HCT116 (cell line): ENCODE results near the gene ZFHX3. TPM values are rescaled to one million over a fixed set of nuclear protein-coding genes. Genes with fewer than 3 reads are reported as not detected.

Experiments used
- ATAC-seq: fragments of 200-7000 bp; cut with Tn5 transposase; 2 replicates; pipeline ENCODE4 v1.9.1; 2020; ENCODE audit warnings: mild to moderate bottlenecking, moderate library complexity
- BruUV-seq: library from RNA; stranded (reverse); fragments of 400-500 nt; replicated peaks from 2 replicates; lab custom pipeline; 2021; lab: Mats Ljungman, UMichigan
- CTCF ChIA-PET: fragments of 300-600 bp; sonication (Branson Sonifier 250); formaldehyde crosslinking; loops from one replicate; lab custom pipeline; 2021; ENCODE audit warnings: antibody characterized with exemption; lab: Charles Lee
- POLR2A ChIA-PET: fragments of 300-600, 350-600 bp; sonication (Branson Sonifier 250); formaldehyde crosslinking; loops from one replicate; lab custom pipeline; 2021; ENCODE audit warnings: antibody characterized with exemption; lab: Charles Lee
- RAD21 ChIA-PET, 2 experiments: fragments of 300-600 bp; sonication (Branson Sonifier 250); formaldehyde crosslinking; loops; one replicate each; lab custom pipeline; 2023; ENCODE audit warnings: low total read pairs in 2 of 2; ENCODE audit not compliant: uncharacterized antibody in 2 of 2, unreplicated experiment in 2 of 2, low non-redundant PET in 1 of 2; lab: Charles Lee
- DNase-seq: peaks from one replicate; pipeline ENCODE4 v3.0.0-alpha.2; 2010; ENCODE audit warnings: low read depth, low spot score
- H2AFZ ChIP-seq: fragments of 200-600 bp; shearing (Covaris generic), sonication (generic); 2 replicates; pipeline ENCODE4 v1.6.1; 2017; ENCODE audit warnings: low read depth, mixed run types, mixed read lengths, antibody characterized with exemption, low read length; ENCODE audit not compliant: poor library complexity, severe bottlenecking
- H3K27ac ChIP-seq: 2 replicates; pipeline ENCODE4 v1.5.1; 2012; ENCODE audit warnings: low read depth, low read length
- H3K27me3 ChIP-seq: fragments of 200-600 bp; sonication (generic); 2 replicates; pipeline ENCODE4 v1.6.1; 2016; ENCODE audit warnings: mixed run types, low read length, mixed read lengths; ENCODE audit not compliant: insufficient read depth
- H3K36me3 ChIP-seq, 2 experiments: fragments of 200-500 bp in 1 of 2; fragments of 200-600 bp in 1 of 2; sonication (Bioruptor generic) in 1 of 2; sonication (generic) in 1 of 2; 2 replicates each; pipeline versions ENCODE4 v1.5.1 to v1.6.1; 2014 to 2016; ENCODE audit warnings: low read length in 2 of 2, inconsistent platforms in 1 of 2, mixed read lengths in 1 of 2, mixed run types in 1 of 2; ENCODE audit not compliant: insufficient read depth in 2 of 2, control insufficient read depth in 1 of 2
- H3K4me1 ChIP-seq, 2 experiments: fragments of 200-600 bp in 1 of 2; sonication (generic) in 1 of 2; 2 replicates each; pipeline versions ENCODE4 v1.5.1 to v1.6.1; 2012 to 2017; ENCODE audit warnings: low read length in 2 of 2, inconsistent platforms in 1 of 2, mild to moderate bottlenecking in 1 of 2, mixed read lengths in 1 of 2, mixed run types in 1 of 2, moderate library complexity in 1 of 2; ENCODE audit not compliant: insufficient read depth in 2 of 2, control insufficient read depth in 1 of 2
- H3K4me2 ChIP-seq: fragments of 200-600 bp; sonication (generic); 2 replicates; pipeline ENCODE4 v1.6.1; 2017; ENCODE audit warnings: mixed run types, low read length, mixed read lengths
- H3K4me3 ChIP-seq, 2 experiments: fragments of 200-600 bp in 1 of 2; sonication (generic) in 1 of 2; replicated peaks in 1 of 2; 2 replicates each; pipeline ENCODE4 v1.5.1; 2011 to 2016; ENCODE audit warnings: low read length in 2 of 2, control low read depth in 1 of 2, low read depth in 1 of 2, mild to moderate bottlenecking in 1 of 2, mixed read lengths in 1 of 2, mixed run types in 1 of 2
- H3K79me2 ChIP-seq: fragments of 200-600 bp; sonication (generic); 2 replicates; pipeline ENCODE4 v1.6.1; 2017; ENCODE audit warnings: mild to moderate bottlenecking, mixed run types, low read length, moderate library complexity, mixed read lengths; ENCODE audit not compliant: insufficient read depth
- H3K9ac ChIP-seq: fragments of 200-600 bp; sonication (generic); 2 replicates; pipeline ENCODE4 v1.6.1; 2016; ENCODE audit warnings: low read length, mixed read lengths
- H3K9me2 ChIP-seq: fragments of 200-600 bp; sonication (generic), shearing (Covaris generic); 2 replicates; pipeline ENCODE4 v1.6.1; 2017; ENCODE audit warnings: mixed run types, mild to moderate bottlenecking, moderate library complexity; ENCODE audit not compliant: insufficient read depth
- H3K9me3 ChIP-seq, 2 experiments: fragments of 200-500 bp in 1 of 2; fragments of 200-600 bp in 1 of 2; sonication (Bioruptor generic) in 1 of 2; sonication (generic) in 1 of 2; 2 replicates each; pipeline ENCODE4 v1.6.1; 2014 to 2017; ENCODE audit warnings: low read length in 2 of 2, mixed read lengths in 2 of 2, inconsistent platforms in 1 of 2, low read depth in 1 of 2, mild to moderate bottlenecking in 1 of 2, mixed run types in 1 of 2, moderate library complexity in 1 of 2; ENCODE audit not compliant: control insufficient read depth in 1 of 2, insufficient read depth in 1 of 2
- H4K20me1 ChIP-seq: fragments of 200-600 bp; sonication (generic), shearing (Covaris generic); 2 replicates; pipeline ENCODE4 v1.6.1; 2017; ENCODE audit warnings: mixed run types, mild to moderate bottlenecking, moderate library complexity; ENCODE audit not compliant: insufficient read depth
- ATF3 ChIP-seq: IDR thresholded peaks from 2 replicates; pipeline ENCODE4 v1.6.1; 2012
- ELF1 ChIP-seq: IDR thresholded peaks from 2 replicates; pipeline ENCODE4 v1.6.1; 2012; ENCODE audit warnings: low read depth, borderline replicate concordance
- EZH2 ChIP-seq: fragments of 200-600 bp; sonication (generic); IDR thresholded peaks from 2 replicates; pipeline ENCODE4 v1.6.1; 2017; ENCODE audit warnings: antibody characterized with exemption, mixed run types
- EZH2phosphoT487 ChIP-seq: fragments of 200-600 bp; IDR thresholded peaks from 2 replicates; pipeline ENCODE4 v1.6.1; 2018; ENCODE audit warnings: antibody characterized with exemption, borderline replicate concordance
- FOSL1 ChIP-seq: IDR thresholded peaks from 2 replicates; pipeline ENCODE4 v1.6.1; 2012; ENCODE audit warnings: low read depth
- JUND ChIP-seq: IDR thresholded peaks from 2 replicates; pipeline ENCODE4 v1.6.1; 2012
- POLR2A ChIP-seq: IDR thresholded peaks from 2 replicates; pipeline ENCODE4 v1.7.0; 2011; ENCODE audit warnings: borderline replicate concordance; ENCODE audit not compliant: insufficient read depth, insufficient read length; ENCODE audit errors: extremely low read depth
- POLR2AphosphoS5 ChIP-seq: IDR thresholded peaks from 2 replicates; pipeline ENCODE4 v1.6.1; 2011; ENCODE audit warnings: mild to moderate bottlenecking, low read depth, low read length, moderate library complexity
- RAD21 ChIP-seq: IDR thresholded peaks from 2 replicates; pipeline ENCODE4 v1.6.1; 2012; ENCODE audit warnings: low read depth, mild to moderate bottlenecking
- SIN3A ChIP-seq: IDR thresholded peaks from 2 replicates; pipeline ENCODE4 v1.6.1; 2012; ENCODE audit warnings: low read depth
- SP1 ChIP-seq: IDR thresholded peaks from 2 replicates; pipeline ENCODE4 v1.6.1; 2012; ENCODE audit warnings: low read depth
- SRF ChIP-seq: IDR thresholded peaks from 2 replicates; pipeline ENCODE4 v1.6.1; 2012; ENCODE audit warnings: low read depth
- TCF7L2 ChIP-seq: IDR thresholded peaks from 2 replicates; pipeline ENCODE4 v1.7.0; 2011; ENCODE audit warnings: borderline replicate concordance, inconsistent platforms; ENCODE audit not compliant: insufficient read depth, insufficient read length; ENCODE audit errors: extremely low read depth
- YY1 ChIP-seq: IDR thresholded peaks from 2 replicates; pipeline ENCODE4 v1.6.1; 2011; ENCODE audit warnings: low read length, low read depth, moderate library complexity, mild to moderate bottlenecking; ENCODE audit not compliant: insufficient replicate concordance; ENCODE audit errors: extremely low read depth
- ZFX ChIP-seq: fragments of 450-650 bp; IDR thresholded peaks from 2 replicates; pipeline ENCODE4 v1.6.1; 2017
- ZNF274 ChIP-seq: fragments of 200-500 bp; sonication (Bioruptor generic); IDR thresholded peaks from 2 replicates; pipeline ENCODE4 v1.6.1; 2014; ENCODE audit warnings: mild to moderate bottlenecking, low read depth, low read length, inconsistent platforms
- intact Hi-C: fragments of 100-400 bp; cut with micrococcal nuclease; formaldehyde crosslinking; loops from 2 replicates; pipeline ENCODE4 v1.10.0; 2022
- total RNA-seq: library from RNA; stranded (reverse); gene quantifications from one replicate; pipeline ENCODE4 v1.2.1, GENCODE V29; 2021; ENCODE audit not compliant: unreplicated experiment
- TF ChIP-seq, protein P1 (sequence below): IDR thresholded peaks from 2 replicates; pipeline ENCODE4 v1.6.1; 2012
- TF ChIP-seq, protein P2 (sequence below), 3 experiments: fragments of 200-600 bp in 1 of 3; sonication (generic) in 1 of 3; IDR thresholded peaks in 2 of 3; conservative IDR thresholded peaks in 1 of 3; 2 replicates each; pipeline ENCODE4 v1.5.1; 2012 to 2017; ENCODE audit warnings: low read depth in 2 of 3, low read length in 2 of 3, antibody characterized with exemption in 1 of 3, borderline replicate concordance in 1 of 3, control low read depth in 1 of 3, mild to moderate bottlenecking in 1 of 3, mixed read lengths in 1 of 3, mixed run types in 1 of 3, moderate library complexity in 1 of 3; ENCODE audit not compliant: insufficient read depth in 1 of 3
- TF ChIP-seq, protein P3 (sequence below): IDR thresholded peaks from 2 replicates; pipeline ENCODE4 v1.6.1; 2011; ENCODE audit warnings: mild to moderate bottlenecking, low read length, moderate library complexity; ENCODE audit not compliant: insufficient replicate concordance; ENCODE audit errors: extremely low read depth
- TF ChIP-seq, protein P4 (sequence below): IDR thresholded peaks from 2 replicates; pipeline ENCODE4 v1.6.1; 2012; ENCODE audit warnings: low read depth

ZFHX3 gene
- total RNA-seq, 1 experiment from 2014 or later, result 6.3 TPM

GRCh38 chr16:73040136-73040535 is 7.8 kb downstream of the ZFHX3 start:
- ChIA-PET CTCF (no interaction called here), RAD21 (no interaction called here), POLR2A (no interaction called here)
- DNase-seq (no peak), ATAC-seq (no peak)
- Histone ChIP-seq H3K27ac (no peak overlapping the region), H2AFZ (no peak overlapping the region), H3K4me1 (peaks cover 22 to 25% of the 10 kb centered on the region in 2 experiments), H3K36me3 (no peaks in the 10 kb centered on the region), H4K20me1 (no peaks in the 10 kb centered on the region), H3K9ac (no peak overlapping the region), H3K4me3 (no peak overlapping the region), H3K9me3 (no peaks in the 10 kb centered on the region), H3K27me3 (no peaks in the 10 kb centered on the region), H3K4me2 (no peak overlapping the region), H3K79me2 (peaks cover 47% of the 10 kb centered on the region), H3K9me2 (no peaks in the 10 kb centered on the region)
- no TSS peak for BruUV-seq
- intact Hi-C loops, result no loop called here
- TF ChIP-seq JUND, result no peak
- TF ChIP-seq, protein P1, sequence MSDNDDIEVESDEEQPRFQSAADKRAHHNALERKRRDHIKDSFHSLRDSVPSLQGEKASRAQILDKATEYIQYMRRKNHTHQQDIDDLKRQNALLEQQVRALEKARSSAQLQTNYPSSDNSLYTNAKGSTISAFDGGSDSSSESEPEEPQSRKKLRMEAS, result no peak
- no peak for TF ChIP-seq SRF
- no peak for TF ChIP-seq ELF1
- TF ChIP-seq EZH2, result no peak
- TF ChIP-seq TCF7L2, result no peak
- no peak for TF ChIP-seq YY1
- TF ChIP-seq POLR2AphosphoS5, result no peak
- TF ChIP-seq SIN3A, result no peak
- no peak for TF ChIP-seq ZFX
- no peak for TF ChIP-seq SP1
- TF ChIP-seq, protein P2, sequence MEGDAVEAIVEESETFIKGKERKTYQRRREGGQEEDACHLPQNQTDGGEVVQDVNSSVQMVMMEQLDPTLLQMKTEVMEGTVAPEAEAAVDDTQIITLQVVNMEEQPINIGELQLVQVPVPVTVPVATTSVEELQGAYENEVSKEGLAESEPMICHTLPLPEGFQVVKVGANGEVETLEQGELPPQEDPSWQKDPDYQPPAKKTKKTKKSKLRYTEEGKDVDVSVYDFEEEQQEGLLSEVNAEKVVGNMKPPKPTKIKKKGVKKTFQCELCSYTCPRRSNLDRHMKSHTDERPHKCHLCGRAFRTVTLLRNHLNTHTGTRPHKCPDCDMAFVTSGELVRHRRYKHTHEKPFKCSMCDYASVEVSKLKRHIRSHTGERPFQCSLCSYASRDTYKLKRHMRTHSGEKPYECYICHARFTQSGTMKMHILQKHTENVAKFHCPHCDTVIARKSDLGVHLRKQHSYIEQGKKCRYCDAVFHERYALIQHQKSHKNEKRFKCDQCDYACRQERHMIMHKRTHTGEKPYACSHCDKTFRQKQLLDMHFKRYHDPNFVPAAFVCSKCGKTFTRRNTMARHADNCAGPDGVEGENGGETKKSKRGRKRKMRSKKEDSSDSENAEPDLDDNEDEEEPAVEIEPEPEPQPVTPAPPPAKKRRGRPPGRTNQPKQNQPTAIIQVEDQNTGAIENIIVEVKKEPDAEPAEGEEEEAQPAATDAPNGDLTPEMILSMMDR (IDR thresholded peaks at IDR 0.05 in 2 of 3, conservative IDR thresholded peaks at IDR 0.05 in 1 of 3; ENCODE audit: borderline replicate concordance in 1 of 3, insufficient read depth in 1 of 3, low read depth in 2 of 3, low read length in 2 of 3), result no peak
- TF ChIP-seq ZNF274, result no peak
- no peak for TF ChIP-seq EZH2phosphoT487
- TF ChIP-seq, protein P3, sequence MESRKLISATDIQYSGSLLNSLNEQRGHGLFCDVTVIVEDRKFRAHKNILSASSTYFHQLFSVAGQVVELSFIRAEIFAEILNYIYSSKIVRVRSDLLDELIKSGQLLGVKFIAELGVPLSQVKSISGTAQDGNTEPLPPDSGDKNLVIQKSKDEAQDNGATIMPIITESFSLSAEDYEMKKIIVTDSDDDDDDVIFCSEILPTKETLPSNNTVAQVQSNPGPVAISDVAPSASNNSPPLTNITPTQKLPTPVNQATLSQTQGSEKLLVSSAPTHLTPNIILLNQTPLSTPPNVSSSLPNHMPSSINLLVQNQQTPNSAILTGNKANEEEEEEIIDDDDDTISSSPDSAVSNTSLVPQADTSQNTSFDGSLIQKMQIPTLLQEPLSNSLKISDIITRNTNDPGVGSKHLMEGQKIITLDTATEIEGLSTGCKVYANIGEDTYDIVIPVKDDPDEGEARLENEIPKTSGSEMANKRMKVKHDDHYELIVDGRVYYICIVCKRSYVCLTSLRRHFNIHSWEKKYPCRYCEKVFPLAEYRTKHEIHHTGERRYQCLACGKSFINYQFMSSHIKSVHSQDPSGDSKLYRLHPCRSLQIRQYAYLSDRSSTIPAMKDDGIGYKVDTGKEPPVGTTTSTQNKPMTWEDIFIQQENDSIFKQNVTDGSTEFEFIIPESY, result no peak
- TF ChIP-seq, protein P4, sequence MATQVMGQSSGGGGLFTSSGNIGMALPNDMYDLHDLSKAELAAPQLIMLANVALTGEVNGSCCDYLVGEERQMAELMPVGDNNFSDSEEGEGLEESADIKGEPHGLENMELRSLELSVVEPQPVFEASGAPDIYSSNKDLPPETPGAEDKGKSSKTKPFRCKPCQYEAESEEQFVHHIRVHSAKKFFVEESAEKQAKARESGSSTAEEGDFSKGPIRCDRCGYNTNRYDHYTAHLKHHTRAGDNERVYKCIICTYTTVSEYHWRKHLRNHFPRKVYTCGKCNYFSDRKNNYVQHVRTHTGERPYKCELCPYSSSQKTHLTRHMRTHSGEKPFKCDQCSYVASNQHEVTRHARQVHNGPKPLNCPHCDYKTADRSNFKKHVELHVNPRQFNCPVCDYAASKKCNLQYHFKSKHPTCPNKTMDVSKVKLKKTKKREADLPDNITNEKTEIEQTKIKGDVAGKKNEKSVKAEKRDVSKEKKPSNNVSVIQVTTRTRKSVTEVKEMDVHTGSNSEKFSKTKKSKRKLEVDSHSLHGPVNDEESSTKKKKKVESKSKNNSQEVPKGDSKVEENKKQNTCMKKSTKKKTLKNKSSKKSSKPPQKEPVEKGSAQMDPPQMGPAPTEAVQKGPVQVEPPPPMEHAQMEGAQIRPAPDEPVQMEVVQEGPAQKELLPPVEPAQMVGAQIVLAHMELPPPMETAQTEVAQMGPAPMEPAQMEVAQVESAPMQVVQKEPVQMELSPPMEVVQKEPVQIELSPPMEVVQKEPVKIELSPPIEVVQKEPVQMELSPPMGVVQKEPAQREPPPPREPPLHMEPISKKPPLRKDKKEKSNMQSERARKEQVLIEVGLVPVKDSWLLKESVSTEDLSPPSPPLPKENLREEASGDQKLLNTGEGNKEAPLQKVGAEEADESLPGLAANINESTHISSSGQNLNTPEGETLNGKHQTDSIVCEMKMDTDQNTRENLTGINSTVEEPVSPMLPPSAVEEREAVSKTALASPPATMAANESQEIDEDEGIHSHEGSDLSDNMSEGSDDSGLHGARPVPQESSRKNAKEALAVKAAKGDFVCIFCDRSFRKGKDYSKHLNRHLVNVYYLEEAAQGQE, result no peak
- no peak for TF ChIP-seq FOSL1
- TF ChIP-seq RAD21, result no peak
- TF ChIP-seq POLR2A, result no peak
- TF ChIP-seq ATF3, result no peak
- TF ChIP-seq, all 23 proteins: peak for 0
